ENCODE measurements around the gene UACA.
A peak's percentile ranks its signal among the peaks of the same experiment; 100 is the strongest.

UACA gene

GRCh38 chr15:70767667-70768066 is 4.3 kb upstream of the UACA start:
- Mint-ChIP-seq H3K27me3 (peaks cover 16% of the 10 kb centered on the region), H3K36me3 (ENCODE audit: low read depth) (no peaks in the 10 kb centered on the region)

GRCh38 chr15:70766597-70766996 is 3.2 kb upstream of the UACA start:
- Mint-ChIP-seq H3K9me3 (no peaks in the 10 kb centered on the region), H3K36me3 (ENCODE audit: low read depth) (no peaks in the 10 kb centered on the region), H3K27ac (no peak overlapping the region), H3K4me3 (no peak overlapping the region), H3K4me1 (ENCODE audit: low read depth) (peaks cover 22% of the 10 kb centered on the region), H3K27me3 (peaks cover 27% of the 10 kb centered on the region)

More at GRCh38 chr15:70767667-70768066, 4.3 kb upstream of the UACA start:
- Mint-ChIP-seq H3K27ac (no peak overlapping the region), H3K4me1 (ENCODE audit: low read depth) (peaks cover 14% of the 10 kb centered on the region), H3K4me3 (peak overlapping the region; percentile 2), H3K9me3 (no peaks in the 10 kb centered on the region)

- H3K9me3 Mint-ChIP-seq, result no peaks in the 10 kb centered on the region
- H3K36me3 Mint-ChIP-seq (ENCODE audit: low read depth), result no peaks in the 10 kb centered on the region
- no peak overlapping the region for H3K4me3 Mint-ChIP-seq
- peaks cover 25% of the 10 kb centered on the region for H3K4me1 Mint-ChIP-seq (ENCODE audit: low read depth)
- no peak overlapping the region for H3K27ac Mint-ChIP-seq
- peaks cover 36% of the 10 kb centered on the region for H3K27me3 Mint-ChIP-seq
These were observed 2.3 kb upstream of the UACA start for GRCh38 chr15:70765504-70766281.

GRCh38 chr15:70763950-70764730 is 782 bp upstream of the UACA start:
- H3K4me3 Mint-ChIP-seq, result peak overlapping the region; percentile 88
- H3K27me3 Mint-ChIP-seq, result peaks cover 44% of the 10 kb centered on the region
- peak overlapping the region; percentile 74 for H3K27ac Mint-ChIP-seq
- H3K9me3 Mint-ChIP-seq, result no peaks in the 10 kb centered on the region
- H3K36me3 Mint-ChIP-seq (ENCODE audit: low read depth), result no peaks in the 10 kb centered on the region
- H3K4me1 Mint-ChIP-seq (ENCODE audit: low read depth), result peaks cover 25% of the 10 kb centered on the region

GRCh38 chr15:70762469-70763119 is 764 bp downstream of the UACA start:
- H3K4me3 Mint-ChIP-seq, result peak overlapping the region; percentile 88
- no peak overlapping the region for H3K27ac Mint-ChIP-seq
- peaks cover 44% of the 10 kb centered on the region for H3K27me3 Mint-ChIP-seq

GRCh38 chr15:70761931-70762468 is 1.4 kb downstream of the UACA start:
- Mint-ChIP-seq H3K4me1 (ENCODE audit: low read depth) (peaks cover 18% of the 10 kb centered on the region), H3K36me3 (ENCODE audit: low read depth) (no peaks in the 10 kb centered on the region), H3K4me3 (peak overlapping the region; percentile 88), H3K27me3 (peaks cover 50% of the 10 kb centered on the region), H3K27ac (no peak overlapping the region), H3K9me3 (no peaks in the 10 kb centered on the region)

More at GRCh38 chr15:70762469-70763119, 764 bp downstream of the UACA start:
- H3K4me1 Mint-ChIP-seq (ENCODE audit: low read depth), result peaks cover 18% of the 10 kb centered on the region
- no peaks in the 10 kb centered on the region for H3K9me3 Mint-ChIP-seq
- H3K36me3 Mint-ChIP-seq (ENCODE audit: low read depth), result no peaks in the 10 kb centered on the region

GRCh38 chr15:70761046-70761445 is 2.3 kb downstream of the UACA start:
- Mint-ChIP-seq H3K4me3 (no peak overlapping the region), H3K9me3 (no peaks in the 10 kb centered on the region)

GRCh38 chr15:70758790-70759462 is 4.4 kb downstream of the UACA start:
- no peaks in the 10 kb centered on the region for H3K36me3 Mint-ChIP-seq (ENCODE audit: low read depth)
- no peaks in the 10 kb centered on the region for H3K9me3 Mint-ChIP-seq
- H3K27me3 Mint-ChIP-seq, result peaks cover 47% of the 10 kb centered on the region
- H3K4me1 Mint-ChIP-seq (ENCODE audit: low read depth), result peaks cover 15% of the 10 kb centered on the region
- H3K27ac Mint-ChIP-seq, result no peak overlapping the region
- H3K4me3 Mint-ChIP-seq, result no peak overlapping the region

More at GRCh38 chr15:70761046-70761445, 2.3 kb downstream of the UACA start:
- Mint-ChIP-seq H3K4me1 (ENCODE audit: low read depth) (peaks cover 18% of the 10 kb centered on the region), H3K27me3 (peaks cover 50% of the 10 kb centered on the region), H3K36me3 (ENCODE audit: low read depth) (no peaks in the 10 kb centered on the region), H3K27ac (no peak overlapping the region)

- H3K9me3 Mint-ChIP-seq, result no peaks in the 10 kb centered on the region
- H3K36me3 Mint-ChIP-seq (ENCODE audit: low read depth), result no peaks in the 10 kb centered on the region
- H3K27ac Mint-ChIP-seq, result no peak overlapping the region
- H3K4me3 Mint-ChIP-seq, result no peak overlapping the region
- H3K4me1 Mint-ChIP-seq (ENCODE audit: low read depth), result peaks cover 12% of the 10 kb centered on the region
- H3K27me3 Mint-ChIP-seq, result peaks cover 43% of the 10 kb centered on the region
These were observed 5.7 kb downstream of the UACA start for GRCh38 chr15:70757627-70758026.

- Mint-ChIP-seq H3K4me3 (no peak overlapping the region), H3K4me1 (ENCODE audit: low read depth) (peaks cover 14% of the 10 kb centered on the region), H3K27ac (no peak overlapping the region), H3K36me3 (ENCODE audit: low read depth) (no peaks in the 10 kb centered on the region), H3K9me3 (no peaks in the 10 kb centered on the region), H3K27me3 (peaks cover 19% of the 10 kb centered on the region)
These were observed 8.5 kb downstream of the UACA start for GRCh38 chr15:70754862-70755261.

GRCh38 chr15:70753101-70753829 is 10.1 kb downstream of the UACA start:
- H3K36me3 Mint-ChIP-seq (ENCODE audit: low read depth), result no peaks in the 10 kb centered on the region
- H3K27ac Mint-ChIP-seq, result no peak overlapping the region
- H3K4me3 Mint-ChIP-seq, result no peak overlapping the region
- peaks cover 16% of the 10 kb centered on the region for H3K27me3 Mint-ChIP-seq
- H3K9me3 Mint-ChIP-seq, result no peaks in the 10 kb centered on the region
- peaks cover 14% of the 10 kb centered on the region for H3K4me1 Mint-ChIP-seq (ENCODE audit: low read depth)

- Mint-ChIP-seq H3K9me3 (no peaks in the 10 kb centered on the region), H3K27ac (no peak overlapping the region), H3K27me3 (peaks cover 12% of the 10 kb centered on the region), H3K36me3 (ENCODE audit: low read depth) (no peaks in the 10 kb centered on the region), H3K4me1 (ENCODE audit: low read depth) (peaks cover 14% of the 10 kb centered on the region), H3K4me3 (no peak overlapping the region)
These were observed 11.1 kb downstream of the UACA start for GRCh38 chr15:70752193-70752635.

- Mint-ChIP-seq H3K36me3 (ENCODE audit: low read depth) (no peaks in the 10 kb centered on the region), H3K27ac (no peak overlapping the region), H3K27me3 (peaks cover 6% of the 10 kb centered on the region), H3K4me1 (ENCODE audit: low read depth) (peaks cover 14% of the 10 kb centered on the region), H3K4me3 (no peak overlapping the region), H3K9me3 (no peaks in the 10 kb centered on the region)
These were observed 13.0 kb downstream of the UACA start for GRCh38 chr15:70750203-70750869.
